ENCODE measurements around the gene GULP1.
"Not testable (repeated sequence)": the region's sequence is repeated elsewhere in the genome, so short reads cannot be mapped to it uniquely, and the experiment has no call there.

Gene GULP1

DNA sequence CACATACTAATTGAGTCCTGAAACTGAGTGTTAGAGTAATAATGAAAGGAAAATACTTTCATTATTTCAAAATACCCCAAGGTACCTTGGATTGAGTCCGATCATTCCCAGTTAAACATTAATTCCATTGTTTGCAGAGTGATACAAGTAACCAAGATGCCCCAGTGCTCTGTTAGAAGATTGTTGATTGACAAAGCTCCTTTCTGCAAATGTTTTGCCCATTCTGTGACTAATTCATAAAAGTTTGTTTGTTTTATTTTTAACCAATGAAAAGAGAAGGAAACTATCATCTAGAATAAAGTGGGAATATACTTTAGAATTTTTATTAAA lies 124.0 kb downstream of the GULP1 start:
- DNase-seq (ENCODE audit: low read depth in 2 of 2, low spot score in 1 of 2): no peak

DNA sequence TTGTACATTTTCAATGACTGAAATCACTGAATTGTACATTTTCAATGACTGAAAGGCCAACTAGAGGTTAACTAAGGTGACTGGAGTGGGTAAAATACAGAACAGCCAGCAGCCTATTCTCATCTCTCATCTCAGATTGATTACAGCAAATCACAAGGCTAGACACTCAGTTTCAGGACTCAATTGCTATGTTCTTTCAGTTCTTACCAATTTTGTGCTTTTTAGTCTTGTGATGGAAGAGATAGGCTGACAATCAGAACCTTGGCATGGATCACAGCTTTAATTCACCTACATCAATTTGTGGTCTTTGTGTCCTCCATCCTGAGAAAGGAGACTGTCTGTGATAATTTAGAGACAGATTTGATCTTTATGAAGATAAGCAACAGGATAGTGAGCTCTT lies 124.7 kb downstream of the GULP1 start:
- DNase-seq (ENCODE audit: low read depth in 2 of 2, low spot score in 1 of 2): no peak

DNA sequence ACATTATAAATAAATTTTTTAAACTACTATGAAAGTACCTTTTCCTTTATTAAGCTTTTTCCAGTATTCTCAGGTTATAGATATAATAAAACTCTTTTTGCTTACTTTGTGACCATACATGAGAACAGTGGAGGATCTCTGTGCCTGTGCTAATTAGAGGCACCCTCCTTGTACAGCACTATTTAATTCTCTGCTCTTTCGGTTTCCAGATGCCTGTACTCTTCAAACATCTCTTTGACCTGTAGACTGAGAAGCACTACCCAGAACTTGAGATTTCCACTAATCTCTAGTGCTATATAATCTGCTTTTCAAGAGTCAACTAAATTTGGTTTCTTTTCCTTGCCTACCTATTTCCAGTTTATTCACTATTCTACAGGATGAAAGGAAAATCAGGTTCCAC lies 131.1 kb downstream of the GULP1 start:
- no peak for DNase-seq (ENCODE audit: low read depth in 2 of 2, low spot score in 1 of 2)

- DNase-seq (ENCODE audit: low read depth in 2 of 2, low spot score in 1 of 2): no peak
Observed at GRCh38 chr2:188425266-188425665, 133.6 kb downstream of the GULP1 start.

- no peak for DNase-seq (ENCODE audit: low read depth in 2 of 2, low spot score in 1 of 2)
Observed at GRCh38 chr2:188426121-188426520, 134.4 kb downstream of the GULP1 start.

- DNase-seq (ENCODE audit: low read depth in 2 of 2, low spot score in 1 of 2): no peak
Observed at GRCh38 chr2:188430705-188431104, 139.0 kb downstream of the GULP1 start.

DNA sequence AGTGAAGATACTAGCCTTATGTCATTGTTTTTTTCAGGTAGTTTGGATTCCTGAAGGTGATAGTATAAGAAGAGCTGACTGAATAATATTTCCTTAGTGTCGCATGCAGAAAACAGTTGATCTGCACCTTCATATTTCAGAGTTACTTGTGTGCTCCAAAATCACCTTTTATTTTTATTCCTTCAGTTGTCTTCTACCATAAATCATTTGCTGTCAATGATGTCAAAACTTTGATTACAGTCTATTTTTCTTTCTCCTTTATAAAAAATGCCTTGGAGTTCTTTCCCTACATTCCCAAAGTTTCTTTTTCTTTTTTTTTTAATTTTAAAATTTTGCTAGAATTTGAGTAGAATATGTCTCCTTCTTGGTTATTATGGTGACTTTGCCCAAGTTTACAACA lies 142.3 kb downstream of the GULP1 start:
- no peak for DNase-seq (ENCODE audit: low read depth in 2 of 2, low spot score in 1 of 2)

- DNase-seq (ENCODE audit: low read depth in 2 of 2, low spot score in 1 of 2): no peak
Observed at GRCh38 chr2:188435115-188435514, 143.4 kb downstream of the GULP1 start.

DNA sequence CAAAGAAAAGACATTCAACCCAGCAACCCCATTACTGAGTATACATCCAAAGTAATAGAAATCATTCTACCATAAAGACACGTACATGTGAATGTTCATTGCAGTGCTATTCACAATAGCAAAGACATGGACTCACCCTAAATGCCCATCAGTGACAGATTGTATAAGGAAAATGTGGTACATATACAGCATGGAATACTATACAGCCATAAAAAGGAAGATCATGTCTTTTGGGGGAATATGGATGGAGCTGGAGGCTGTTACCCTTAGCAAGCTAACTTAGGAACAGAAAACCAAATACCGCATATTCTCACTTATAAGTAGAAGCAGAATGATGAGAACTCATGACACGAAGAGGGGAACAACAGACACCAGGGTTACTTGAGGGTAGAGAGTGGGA lies 145.9 kb downstream of the GULP1 start:
- DNase-seq (ENCODE audit: low read depth in 2 of 2, low spot score in 1 of 2): no peak

DNA sequence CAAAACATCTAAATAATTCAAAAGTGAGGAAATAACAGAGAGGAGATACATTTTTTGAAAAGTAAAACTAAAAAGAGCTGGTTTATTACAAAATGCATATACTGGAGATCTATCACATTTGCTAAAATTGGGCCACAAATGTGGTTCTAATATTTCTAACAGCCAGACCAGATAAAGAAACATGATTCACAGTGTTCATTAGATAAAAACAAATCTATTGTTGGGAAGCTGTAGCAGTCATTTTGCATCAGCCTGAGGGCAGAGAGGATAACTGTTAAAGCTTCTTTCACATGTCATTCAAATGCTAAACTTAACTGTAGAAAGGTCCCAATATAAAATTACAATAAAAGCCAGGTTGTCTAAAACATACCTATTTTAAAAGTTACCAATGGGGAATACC lies 148.3 kb downstream of the GULP1 start:
- DNase-seq (ENCODE audit: low read depth in 2 of 2, low spot score in 1 of 2): no peak

- DNase-seq (ENCODE audit: low read depth in 2 of 2, low spot score in 1 of 2): no peak
Observed at GRCh38 chr2:188440849-188441248, 149.2 kb downstream of the GULP1 start.

- DNase-seq (ENCODE audit: low read depth in 2 of 2, low spot score in 1 of 2): no peak
Observed at GRCh38 chr2:188441288-188441947, 149.7 kb downstream of the GULP1 start.

- DNase-seq (ENCODE audit: low read depth in 2 of 2, low spot score in 1 of 2): no peak
Observed at GRCh38 chr2:188443207-188443606, 151.5 kb downstream of the GULP1 start.

DNA sequence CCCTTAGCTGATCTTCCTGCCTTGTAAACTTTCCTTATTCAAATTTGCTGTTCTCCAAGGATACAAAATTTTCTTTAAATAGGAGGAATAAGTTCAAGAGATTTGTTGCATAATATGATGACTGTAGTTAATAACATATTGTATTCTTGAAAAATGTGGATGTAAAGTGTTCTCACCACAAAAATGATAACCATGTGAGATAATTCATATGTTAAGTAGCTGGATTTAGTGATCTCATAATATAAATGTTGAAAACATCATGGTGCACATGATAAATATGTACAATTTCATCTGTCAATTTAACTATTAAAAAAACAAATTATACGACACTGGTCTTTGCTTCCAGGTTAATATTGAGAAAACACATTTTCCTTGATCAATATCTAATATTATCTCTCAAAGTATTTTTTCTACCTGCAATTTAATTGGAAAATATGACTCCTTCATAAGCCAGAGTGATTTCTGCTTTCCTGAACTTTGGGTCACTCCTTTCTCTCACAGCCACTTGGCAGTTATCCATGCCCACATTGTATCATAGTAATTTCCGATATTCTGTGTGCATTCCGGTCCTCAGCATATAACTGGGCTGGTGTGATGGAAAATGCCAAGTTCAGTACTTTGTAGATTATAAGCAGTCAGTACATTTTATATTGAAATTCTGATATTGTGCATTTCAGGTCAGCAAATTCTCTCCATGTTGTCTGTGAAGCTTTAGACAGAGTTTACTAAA lies 152.6 kb downstream of the GULP1 start:
- DNase-seq (ENCODE audit: low read depth in 2 of 2, low spot score in 1 of 2): no peak

- no peak for DNase-seq (ENCODE audit: low read depth in 2 of 2, low spot score in 1 of 2)
Observed at GRCh38 chr2:188449561-188449960, 157.9 kb downstream of the GULP1 start.

GRCh38 chr2:188449971-188450370 lies 158.3 kb downstream of the GULP1 start:
- no peak for DNase-seq (ENCODE audit: low read depth in 2 of 2, low spot score in 1 of 2)

DNA sequence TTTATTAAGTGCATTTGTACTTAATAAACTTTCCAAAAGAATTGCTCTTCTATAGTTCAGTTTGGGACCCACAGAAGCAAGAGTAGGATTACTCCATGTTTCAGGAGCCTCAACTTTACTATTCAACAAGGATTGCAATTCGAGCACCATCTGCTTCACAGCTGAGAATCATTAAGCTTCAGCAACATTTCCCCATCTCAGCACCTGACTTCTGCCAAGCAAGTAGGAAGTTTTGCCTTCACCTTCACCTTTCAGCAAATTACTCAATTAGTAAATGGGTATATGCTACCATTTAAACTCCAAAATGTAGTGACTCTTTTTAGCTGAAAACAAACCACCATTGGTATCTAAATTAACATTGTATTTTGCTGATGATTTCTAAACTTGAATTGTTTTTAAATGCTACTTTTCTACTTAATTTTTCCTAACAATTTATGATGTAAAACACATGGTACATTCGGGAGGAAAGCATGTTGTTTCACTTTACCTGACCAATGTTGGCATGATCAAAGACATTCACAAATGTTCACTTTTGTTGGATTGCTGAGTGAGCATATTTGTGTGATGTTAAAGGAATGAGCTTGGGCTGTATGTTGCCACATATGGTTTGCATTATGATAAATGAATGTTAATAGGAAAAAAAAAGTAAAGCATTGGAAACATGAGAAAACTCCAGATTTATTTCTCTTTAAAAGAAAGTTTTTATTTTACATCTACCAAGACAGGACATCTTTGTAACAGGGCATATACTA lies 159.2 kb downstream of the GULP1 start:
- no peak for DNase-seq (ENCODE audit: low read depth in 2 of 2, low spot score in 1 of 2)

DNA sequence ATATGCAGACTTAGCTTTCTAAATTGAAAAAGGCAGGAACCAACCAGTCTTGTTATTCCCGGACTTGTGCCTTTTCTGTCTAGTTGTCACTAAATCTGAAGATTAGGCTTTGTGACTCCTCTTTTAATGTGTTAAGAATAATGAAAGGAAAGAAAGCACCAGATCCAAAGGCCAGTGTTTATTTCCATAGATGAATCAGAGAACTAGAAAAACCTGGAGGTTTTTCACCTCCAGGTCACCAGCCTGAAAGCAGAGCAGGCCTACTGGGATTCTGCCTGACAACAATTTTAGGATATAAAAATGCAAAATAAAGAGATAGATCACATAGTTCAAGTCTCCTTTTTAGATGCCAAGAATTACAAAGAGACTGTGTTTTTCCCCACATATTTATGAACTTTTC lies 160.4 kb downstream of the GULP1 start:
- DNase-seq (ENCODE audit: low read depth in 2 of 2, low spot score in 1 of 2): no peak

GRCh38 chr2:188456114-188456909 lies 164.6 kb downstream of the GULP1 start:
- no peak for DNase-seq (ENCODE audit: low read depth in 2 of 2, low spot score in 1 of 2)

DNA sequence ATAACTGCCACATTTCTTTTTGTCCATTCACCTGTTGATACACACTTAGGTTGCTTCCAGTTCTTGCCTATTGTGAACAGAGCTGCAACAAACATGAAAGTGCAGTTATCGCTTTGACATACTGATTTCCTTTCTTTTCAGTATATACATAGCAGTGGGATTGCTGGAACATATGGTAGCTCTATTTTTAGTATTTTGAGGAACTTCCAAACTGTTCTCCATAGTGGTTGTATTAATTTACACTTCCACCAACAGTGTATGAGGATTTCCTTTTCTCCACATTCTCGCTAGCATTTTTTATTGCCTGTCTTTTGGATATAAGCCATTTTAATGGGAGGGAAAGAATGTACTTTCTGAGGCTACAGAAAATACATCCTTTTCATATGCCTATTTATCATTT lies 167.4 kb downstream of the GULP1 start:
- no peak for DNase-seq (ENCODE audit: low read depth in 2 of 2, low spot score in 1 of 2)

DNA sequence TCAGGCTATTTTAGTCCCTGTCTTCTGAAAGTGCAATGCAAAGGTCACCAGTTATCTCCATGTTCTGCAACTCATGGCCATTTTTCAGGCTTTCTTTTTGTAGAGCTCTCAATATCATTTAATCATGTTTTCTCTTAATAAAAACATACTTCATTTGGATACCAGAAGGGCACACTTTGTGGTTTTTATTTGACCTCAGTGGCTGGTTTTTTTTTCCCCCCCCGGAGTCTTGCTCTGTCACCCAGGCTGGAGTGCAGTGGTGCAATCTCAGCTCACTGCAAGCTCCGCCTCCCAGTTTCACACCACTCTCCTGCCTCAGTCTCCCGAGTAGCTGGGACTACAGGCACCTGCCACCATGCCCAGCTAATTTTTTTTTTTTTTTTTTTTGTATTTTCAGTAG lies 174.4 kb downstream of the GULP1 start:
- DNase-seq (ENCODE audit: low read depth in 2 of 2, low spot score in 1 of 2): not testable (repeated sequence)

GRCh38 chr2:188466761-188467160 lies 175.1 kb downstream of the GULP1 start:
- no peak for DNase-seq (ENCODE audit: low read depth in 2 of 2, low spot score in 1 of 2)
